HG02623 (cell line): ENCODE results near the gene ADM5.
"Not testable (repeated sequence)": the region's sequence is repeated elsewhere in the genome, so short reads cannot be mapped to it uniquely, and the experiment has no call there.

Source experiments
- ATAC-seq: cut with Tn5 transposase; IDR thresholded peaks from one replicate; pipeline ENCODE4 v1.9.1; 2021; ENCODE audit warnings: moderate library complexity; ENCODE audit not compliant: unreplicated experiment

ADM5 gene

DNA sequence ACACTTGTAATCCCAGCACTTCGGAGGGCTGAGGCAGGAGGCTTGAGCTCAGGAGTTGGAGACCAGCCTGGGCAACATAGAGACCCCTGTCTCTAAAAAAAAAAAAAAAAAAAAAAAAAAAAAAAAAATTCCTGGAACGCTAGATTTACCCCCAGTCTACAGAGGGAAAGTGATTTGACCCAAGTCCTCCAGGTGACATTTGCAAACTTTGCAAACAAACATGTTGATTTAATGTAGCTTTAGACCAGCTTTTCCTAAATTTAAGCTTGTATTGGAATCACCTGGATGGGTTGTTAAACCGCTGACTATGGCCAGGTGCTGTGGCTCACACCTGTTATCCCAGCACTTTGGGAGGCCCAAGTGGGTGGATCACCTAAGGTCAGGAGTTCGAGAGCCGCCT, 10.0 kb downstream of the ADM5 start:
- no peak for ATAC-seq

DNA sequence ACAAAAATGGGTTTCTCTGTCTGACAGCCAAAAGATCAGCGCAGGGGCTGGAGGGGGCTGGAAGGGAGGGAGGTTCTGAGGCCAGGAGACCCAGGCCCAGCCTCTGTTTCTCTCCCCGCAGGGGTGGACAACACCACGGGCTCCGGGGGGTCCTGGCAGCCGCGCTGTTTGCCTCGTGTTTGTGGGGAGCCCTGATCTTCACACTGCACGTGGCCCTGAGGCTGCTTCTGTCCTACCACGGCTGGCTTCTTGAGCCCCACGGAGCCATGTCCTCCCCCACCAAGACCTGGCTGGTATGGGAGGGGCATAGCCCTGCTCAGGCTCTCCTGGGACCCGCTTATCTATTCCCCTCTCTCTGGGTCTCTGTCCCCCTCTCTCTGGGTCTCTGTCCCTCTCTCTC, 11.2 kb downstream of the ADM5 start:
- no peak for ATAC-seq

DNA sequence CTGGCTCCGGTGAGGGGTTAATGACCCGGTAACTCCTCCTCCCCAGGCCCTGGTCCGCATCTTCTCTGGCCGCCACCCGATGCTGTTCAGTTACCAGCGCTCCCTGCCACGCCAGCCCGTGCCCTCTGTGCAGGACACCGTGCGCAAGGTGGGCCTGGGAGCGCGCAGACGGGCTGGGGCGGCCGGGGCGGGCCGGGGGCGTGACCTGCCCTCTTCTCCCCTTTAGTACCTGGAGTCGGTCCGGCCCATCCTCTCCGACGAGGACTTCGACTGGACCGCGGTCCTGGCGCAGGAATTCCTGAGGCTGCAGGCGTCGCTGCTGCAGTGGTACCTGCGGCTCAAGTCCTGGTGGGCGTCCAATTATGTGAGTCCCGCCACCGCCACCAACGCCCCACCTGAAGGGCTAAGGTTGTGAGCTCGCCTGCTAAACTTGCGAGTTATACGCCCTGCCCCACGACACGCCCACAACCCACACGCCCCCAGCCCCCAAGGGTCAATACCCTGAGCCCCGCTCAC, 11.9 kb downstream of the ADM5 start:
- no peak for ATAC-seq

DNA sequence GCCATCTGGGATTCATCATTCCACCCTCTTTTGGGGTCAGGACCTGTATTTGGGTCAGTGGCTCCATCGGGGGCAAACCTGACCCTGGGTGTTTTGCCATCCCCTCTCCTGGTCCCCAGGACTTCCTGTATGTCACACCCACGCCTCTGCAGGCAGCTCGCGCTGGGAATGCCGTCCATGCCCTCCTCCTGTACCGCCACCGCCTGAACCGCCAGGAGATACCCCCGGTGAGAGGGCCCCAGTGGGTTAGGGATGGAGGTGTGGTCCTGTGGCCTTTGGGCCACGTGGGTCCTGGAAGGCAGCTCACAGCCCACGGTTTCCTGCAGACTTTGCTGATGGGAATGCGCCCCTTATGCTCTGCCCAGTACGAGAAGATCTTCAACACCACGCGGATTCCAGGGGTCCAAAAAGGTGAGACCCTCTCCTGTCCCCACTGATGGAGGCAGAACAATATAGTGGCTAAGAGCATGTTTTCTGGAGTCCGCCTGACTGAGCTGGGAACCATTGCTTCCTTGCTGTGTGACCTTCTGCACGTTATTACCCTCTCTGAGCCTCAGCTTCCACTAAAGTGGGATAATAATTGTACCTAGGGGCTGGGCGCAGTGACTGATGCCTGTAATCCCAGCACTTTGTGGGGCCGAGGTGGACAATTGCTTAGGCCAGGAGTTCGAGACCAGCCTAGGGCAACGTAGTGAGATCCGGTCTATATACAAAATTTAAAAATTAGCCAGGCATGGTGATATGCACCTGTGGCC, 15.7 kb downstream of the ADM5 start:
- no peak for ATAC-seq

DNA sequence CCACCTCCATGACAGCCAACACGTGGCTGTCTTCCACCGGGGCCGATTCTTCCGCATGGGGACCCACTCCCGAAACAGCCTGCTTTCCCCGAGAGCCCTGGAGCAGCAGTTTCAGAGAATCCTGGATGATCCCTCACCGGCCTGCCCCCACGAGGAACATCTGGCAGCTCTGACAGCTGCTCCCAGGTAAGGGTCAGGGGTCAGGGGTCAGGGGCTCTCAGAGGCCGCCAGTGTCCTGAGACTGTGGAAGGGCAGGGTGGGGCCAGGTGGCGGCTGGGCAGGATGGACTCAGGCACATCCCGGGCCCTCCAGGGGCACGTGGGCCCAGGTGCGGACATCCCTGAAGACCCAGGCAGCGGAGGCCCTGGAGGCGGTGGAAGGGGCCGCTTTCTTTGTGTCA, 16.5 kb downstream of the ADM5 start:
- ATAC-seq: no peak

DNA sequence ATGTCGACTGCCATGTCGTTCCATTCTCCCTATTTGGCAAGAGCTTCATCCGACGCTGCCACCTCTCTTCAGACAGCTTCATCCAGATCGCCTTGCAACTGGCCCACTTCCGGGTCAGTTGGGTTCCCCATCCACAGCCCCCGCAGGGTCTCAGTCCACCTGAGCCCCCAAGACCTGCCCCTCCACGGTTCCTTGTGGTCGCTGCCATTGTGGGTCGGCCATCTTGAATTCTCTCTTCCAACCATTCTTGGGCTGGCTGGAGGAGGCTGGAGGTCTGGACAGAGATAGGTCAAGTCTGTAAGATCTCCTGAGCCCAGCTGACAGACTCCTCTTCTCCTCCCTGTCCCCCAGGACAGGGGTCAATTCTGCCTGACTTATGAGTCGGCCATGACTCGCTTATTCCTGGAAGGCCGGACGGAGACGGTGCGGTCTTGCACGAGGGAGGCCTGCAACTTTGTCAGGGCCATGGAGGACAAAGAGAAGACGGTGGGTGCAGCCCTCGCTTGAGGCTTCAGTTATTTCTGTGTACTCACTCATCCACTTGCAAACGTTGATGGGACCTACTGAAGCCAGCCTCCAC, 21.1 kb downstream of the ADM5 start:
- no peak for ATAC-seq

DNA sequence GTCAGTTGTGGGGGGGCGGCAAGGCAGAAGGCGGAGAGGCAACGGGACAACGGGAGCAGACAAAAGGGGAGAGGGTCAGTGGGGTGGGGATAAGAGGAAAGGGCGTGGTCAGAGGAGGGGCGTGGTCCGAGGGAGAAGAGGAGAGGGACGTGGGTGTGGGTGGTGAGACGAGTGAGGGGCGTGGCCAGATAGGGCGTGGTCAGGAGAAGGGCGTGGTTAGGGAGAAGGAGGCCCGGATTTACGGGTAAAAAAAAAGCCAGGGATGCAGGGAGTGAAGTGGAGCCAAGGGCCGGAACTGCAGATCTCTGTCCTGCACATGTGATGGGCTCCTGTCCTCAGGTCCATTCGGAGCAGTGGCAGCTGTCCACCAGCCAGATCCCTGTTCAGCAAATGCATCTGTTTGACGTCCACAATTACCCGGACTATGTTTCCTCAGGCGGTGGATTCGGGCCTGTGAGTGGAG, 23.0 kb downstream of the ADM5 start:
- no peak for ATAC-seq

DNA sequence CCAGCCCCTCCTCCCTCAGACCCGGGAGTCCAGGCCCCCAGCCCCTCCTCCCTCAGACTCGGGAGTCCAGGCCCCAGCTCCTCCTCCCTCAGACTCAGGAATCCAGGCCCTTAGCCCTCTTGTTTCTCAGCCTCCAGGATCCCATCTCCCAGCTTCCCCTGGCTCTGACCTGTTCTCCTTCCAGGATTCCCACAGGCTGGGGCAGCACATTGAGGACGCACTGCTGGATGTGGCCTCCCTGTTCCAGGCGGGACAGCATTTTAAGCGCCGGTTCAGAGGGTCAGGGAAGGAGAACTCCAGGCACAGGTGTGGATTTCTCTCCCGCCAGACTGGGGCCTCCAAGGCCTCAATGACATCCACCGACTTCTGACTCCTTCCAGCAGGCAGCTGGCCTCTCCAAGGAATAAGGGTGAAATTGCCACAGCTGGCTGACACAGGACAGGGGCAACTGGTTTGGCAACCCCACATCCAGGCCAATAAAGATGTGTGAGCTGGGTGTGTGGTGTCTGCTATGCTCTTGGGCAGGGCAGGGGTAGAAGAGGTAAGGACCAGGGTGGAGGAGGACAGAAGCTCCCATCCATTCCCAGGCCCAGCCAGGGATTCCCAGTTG, 23.9 kb downstream of the ADM5 start:
- no peak for ATAC-seq

DNA sequence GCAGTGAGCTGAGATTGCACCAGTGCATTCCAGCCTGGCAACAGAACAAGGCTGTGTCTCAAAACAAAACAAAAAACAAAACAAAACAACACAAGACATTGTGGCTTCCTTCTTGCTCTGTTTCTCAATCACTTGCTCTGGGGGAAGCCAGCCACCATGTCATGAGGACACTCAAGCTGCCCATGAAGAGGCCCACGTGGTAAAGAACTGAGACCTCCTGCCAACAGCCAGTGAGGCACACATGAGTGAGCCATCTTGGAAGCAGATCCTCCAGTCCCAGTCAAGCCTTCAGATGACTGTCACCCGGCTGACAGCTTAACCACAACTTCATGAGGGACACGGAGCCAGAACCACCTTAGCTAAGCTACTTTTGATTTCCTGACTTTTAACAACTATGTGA, 26.8 kb downstream of the ADM5 start:
- ATAC-seq: no peak

DNA sequence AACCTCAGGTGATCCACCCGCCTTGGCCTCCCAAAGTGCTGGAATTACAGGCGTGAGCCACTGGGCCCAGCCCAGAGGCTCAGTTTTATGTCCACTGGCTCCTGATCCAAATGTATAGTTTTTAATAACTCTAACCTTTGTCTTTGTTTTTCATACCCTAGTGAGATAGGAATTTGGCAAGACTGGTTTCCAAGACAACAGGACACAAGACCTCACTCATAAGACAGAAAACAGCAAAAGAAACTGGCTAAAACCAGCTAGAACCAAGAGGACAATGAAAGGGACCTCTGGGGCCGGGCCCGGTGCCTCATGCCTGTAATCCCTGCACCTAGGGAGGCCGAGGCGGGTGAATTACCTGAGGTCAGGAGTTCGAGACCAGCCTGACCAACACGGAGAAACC, 29.1 kb downstream of the ADM5 start:
- ATAC-seq: no peak

DNA sequence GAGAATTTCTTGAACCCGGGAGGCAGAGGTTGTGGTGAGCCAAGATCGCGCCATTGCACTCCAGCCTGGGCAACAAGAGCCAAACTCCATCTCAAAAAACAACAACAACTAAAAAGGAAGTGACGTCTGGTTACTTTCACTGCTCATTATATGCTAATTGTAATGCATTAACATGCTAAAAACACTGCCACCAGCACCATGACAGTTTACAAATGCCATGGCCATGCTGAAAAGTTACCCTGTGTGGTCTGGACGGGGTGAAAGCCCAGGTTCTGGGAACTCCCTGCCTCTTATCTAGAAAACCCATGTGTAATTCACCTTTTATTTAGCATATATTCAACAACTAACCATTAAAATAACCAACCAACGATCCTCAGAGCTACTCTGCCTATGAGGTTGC, 29.6 kb downstream of the ADM5 start:
- no peak for ATAC-seq

DNA sequence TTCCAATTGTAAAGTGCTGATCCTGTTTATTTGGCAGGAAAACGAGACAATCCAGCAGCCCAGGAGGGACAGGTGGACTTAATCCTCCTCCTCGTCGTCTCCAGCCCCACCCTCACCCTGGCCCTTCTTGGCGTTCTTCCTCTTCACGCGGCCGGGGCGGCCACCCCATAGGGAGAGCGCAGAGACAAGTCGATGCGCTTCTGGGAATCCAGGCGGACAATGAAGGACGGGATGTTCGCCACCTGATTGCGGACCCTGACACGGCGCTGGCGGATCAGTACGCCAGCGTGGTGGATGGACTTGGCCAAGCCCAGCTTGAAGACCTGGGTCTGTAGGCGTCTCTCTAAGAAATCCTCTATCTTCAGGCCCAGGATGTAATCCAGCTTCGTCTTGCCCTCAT, 30.0 kb downstream of the ADM5 start:
- ATAC-seq: not testable (repeated sequence)

DNA sequence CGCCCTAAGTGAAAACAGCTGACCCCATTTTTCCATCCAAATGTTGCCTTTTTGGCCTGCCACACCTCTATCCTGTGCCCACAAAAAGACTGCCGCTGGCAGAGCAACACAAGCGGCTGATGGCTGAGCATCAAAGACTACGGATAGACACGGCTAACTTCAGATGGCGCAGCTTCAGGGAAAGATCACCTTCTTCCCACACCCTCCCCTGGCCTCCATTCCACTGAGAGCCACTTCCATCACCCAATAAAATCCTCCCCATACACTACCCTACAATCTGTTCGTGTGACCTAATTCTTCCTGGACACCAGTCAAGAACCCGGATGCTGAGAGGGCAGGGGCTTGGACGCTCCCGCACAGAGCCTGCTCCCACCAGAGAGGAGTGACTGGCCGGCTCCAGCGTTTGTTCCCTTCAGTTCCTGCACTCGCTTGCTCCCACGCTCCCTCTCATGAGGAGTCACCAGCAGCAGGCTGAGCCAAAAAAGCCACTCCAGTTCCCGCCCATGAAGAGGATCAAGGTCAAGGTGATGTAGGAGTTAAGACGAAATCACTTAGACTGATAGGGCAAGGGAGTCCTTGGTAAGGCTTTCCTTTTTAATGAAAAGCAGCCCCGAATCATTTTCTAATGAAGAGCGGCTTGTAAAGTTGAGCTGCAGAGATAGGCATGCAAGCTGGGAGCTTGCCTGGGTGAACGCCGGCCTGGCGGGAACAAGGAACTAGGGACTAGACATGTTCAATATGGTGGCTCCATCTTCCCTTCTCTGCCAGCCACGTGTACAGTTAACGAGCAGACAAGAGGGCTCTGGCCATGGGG, 38.0 kb downstream of the ADM5 start:
- ATAC-seq: no peak

DNA sequence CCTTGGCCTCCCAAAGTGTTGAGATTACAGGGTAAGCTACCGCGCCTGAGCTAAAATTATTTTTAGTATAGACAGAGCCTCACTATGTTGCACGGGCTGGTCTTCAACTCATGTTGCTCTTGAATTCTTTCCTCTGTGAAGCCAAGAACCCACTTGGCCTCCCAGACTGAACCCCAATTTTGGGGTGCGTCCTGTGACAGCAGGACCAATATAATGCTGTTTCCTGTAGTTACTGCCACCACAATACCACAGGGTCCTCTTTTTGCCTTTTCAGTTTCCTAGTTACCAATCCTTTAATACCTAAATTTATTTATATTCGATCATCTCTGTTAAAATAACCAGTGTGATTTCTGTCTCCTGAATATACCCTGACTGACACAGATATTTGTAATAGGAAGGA, 40.8 kb downstream of the ADM5 start:
- no peak for ATAC-seq

DNA sequence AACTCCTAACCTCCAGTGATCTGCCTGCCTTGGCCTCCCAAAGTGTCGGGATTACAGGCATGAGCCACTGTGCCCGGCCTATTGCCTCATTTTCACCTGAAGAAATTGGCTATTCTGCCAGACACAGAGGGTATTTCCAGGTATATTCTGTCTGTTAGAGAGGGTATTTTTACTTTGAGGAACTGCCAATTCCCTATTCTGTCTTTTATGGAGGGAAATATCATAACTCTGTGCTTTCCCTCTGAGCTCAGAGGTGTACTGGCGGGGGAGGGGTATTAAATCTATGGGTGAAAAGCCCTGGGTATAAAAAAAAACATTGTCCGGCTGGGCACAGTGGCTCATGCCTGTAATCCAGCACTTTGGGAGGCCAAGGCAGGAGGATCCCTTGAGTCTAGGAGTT, 48.9 kb downstream of the ADM5 start:
- ATAC-seq: no peak

DNA sequence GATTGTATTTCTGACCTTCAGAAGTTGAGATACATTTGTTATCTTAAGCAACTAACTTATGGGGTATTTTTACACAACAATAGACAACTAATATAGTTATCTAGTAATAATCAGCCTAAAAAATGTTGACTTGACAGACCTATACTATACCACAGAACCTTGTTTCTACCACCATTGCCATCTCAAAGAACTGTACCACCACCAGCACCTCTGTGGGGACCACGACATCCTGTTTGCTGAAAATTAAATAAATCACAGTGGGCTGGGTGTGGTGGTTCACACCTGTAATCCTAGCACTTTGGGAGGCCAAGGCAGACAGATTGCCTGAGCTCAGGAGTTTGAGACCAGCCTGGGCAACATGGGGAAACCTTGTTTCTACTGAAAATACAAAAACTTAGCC, 49.7 kb downstream of the ADM5 start:
- ATAC-seq: no peak

DNA sequence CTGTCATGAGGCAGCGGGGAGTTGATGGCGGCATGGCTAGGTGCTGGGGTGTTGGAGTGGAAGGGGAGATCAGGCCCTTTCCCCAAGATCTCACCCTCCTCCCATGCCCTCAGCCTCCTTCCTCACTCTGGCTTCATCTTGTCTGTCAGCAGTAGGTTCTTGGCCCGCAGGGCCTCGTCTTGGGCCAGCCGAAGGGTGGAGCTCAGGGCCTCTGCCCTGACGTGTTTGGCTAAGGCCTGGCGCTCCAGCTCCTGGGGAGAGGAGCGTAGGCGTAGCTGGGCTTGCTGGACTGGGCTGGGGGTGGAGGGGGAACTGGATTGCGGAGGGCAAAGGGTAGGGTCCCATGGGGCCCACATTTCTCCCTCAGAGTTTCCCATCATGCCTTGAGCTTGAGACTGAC, 50.5 kb downstream of the ADM5 start:
- no peak for ATAC-seq
